Mucosa of stomach (tissue), 1 donor: ENCODE measurements around the gene PHLPP2.

Source experiments
- H3K27me3 ChIP-seq: one replicate; pipeline ENCODE4 v1.7.0; 2013; ENCODE audit warnings: mild to moderate bottlenecking, low read length; ENCODE audit not compliant: control insufficient read depth, insufficient read depth
- H3K36me3 ChIP-seq: one replicate; pipeline ENCODE4 v1.7.0; 2013; ENCODE audit warnings: low read length; ENCODE audit not compliant: control insufficient read depth, insufficient read depth
- H3K4me1 ChIP-seq: one replicate; pipeline ENCODE4 v1.7.0; 2013; ENCODE audit warnings: mild to moderate bottlenecking, low read length; ENCODE audit not compliant: control insufficient read depth, insufficient read depth
- H3K4me3 ChIP-seq: one replicate; pipeline ENCODE4 v1.7.0; 2013; ENCODE audit warnings: low read length
- H3K9ac ChIP-seq: one replicate; pipeline ENCODE4 v1.7.0; 2013; ENCODE audit warnings: mild to moderate bottlenecking, low read length, moderate library complexity
- H3K9me3 ChIP-seq: one replicate; pipeline ENCODE4 v1.7.0; 2013; ENCODE audit warnings: mild to moderate bottlenecking, low read length, moderate library complexity; ENCODE audit not compliant: control insufficient read depth
- donor health status: Pancreatic carcinoma.

PHLPP2 gene

GRCh38 chr16:71738855-71739254, 14.4 kb upstream of the PHLPP2 start:
- Histone ChIP-seq H3K9ac (no peak overlapping the region), H3K4me1 (no peaks in the 10 kb centered on the region), H3K9me3 (no peaks in the 10 kb centered on the region), H3K4me3 (no peak overlapping the region), H3K36me3 (no peaks in the 10 kb centered on the region), H3K27me3 (no peaks in the 10 kb centered on the region)

GRCh38 chr16:71737501-71737900, 13.0 kb upstream of the PHLPP2 start:
- Histone ChIP-seq H3K36me3 (peaks cover 5% of the 10 kb centered on the region), H3K4me3 (no peak overlapping the region), H3K9me3 (no peaks in the 10 kb centered on the region), H3K9ac (no peak overlapping the region), H3K4me1 (no peaks in the 10 kb centered on the region), H3K27me3 (no peaks in the 10 kb centered on the region)

GRCh38 chr16:71734511-71734910, 10.0 kb upstream of the PHLPP2 start:
- no peaks in the 10 kb centered on the region for H3K27me3 ChIP-seq
- H3K9me3 ChIP-seq: no peaks in the 10 kb centered on the region
- no peak overlapping the region for H3K9ac ChIP-seq
- no peaks in the 10 kb centered on the region for H3K4me1 ChIP-seq
- peaks cover 11% of the 10 kb centered on the region for H3K36me3 ChIP-seq
- no peak overlapping the region for H3K4me3 ChIP-seq

- Histone ChIP-seq H3K9me3 (no peaks in the 10 kb centered on the region), H3K9ac (no peak overlapping the region), H3K27me3 (no peaks in the 10 kb centered on the region), H3K4me3 (no peak overlapping the region), H3K4me1 (no peaks in the 10 kb centered on the region), H3K36me3 (peaks cover 11% of the 10 kb centered on the region)
Observed at GRCh38 chr16:71732587-71732986, 8.1 kb upstream of the PHLPP2 start.

- Histone ChIP-seq H3K4me1 (peaks cover 4% of the 10 kb centered on the region), H3K4me3 (no peak overlapping the region), H3K9ac (no peak overlapping the region), H3K27me3 (no peaks in the 10 kb centered on the region), H3K9me3 (no peaks in the 10 kb centered on the region), H3K36me3 (peaks cover 8% of the 10 kb centered on the region)
Observed at GRCh38 chr16:71727551-71728324, 3.2 kb upstream of the PHLPP2 start.

- Histone ChIP-seq H3K27me3 (no peaks in the 10 kb centered on the region), H3K4me1 (peaks cover 4% of the 10 kb centered on the region), H3K9ac (no peak overlapping the region), H3K4me3 (no peak overlapping the region), H3K36me3 (peaks cover 2% of the 10 kb centered on the region), H3K9me3 (no peaks in the 10 kb centered on the region)
Observed at GRCh38 chr16:71726476-71727315, 2.2 kb upstream of the PHLPP2 start.

GRCh38 chr16:71723537-71724319, 773 bp downstream of the PHLPP2 start:
- peak overlapping the region; percentile 43 for H3K4me3 ChIP-seq
- no peaks in the 10 kb centered on the region for H3K36me3 ChIP-seq
- peak overlapping the region; percentile 45 for H3K9ac ChIP-seq
- no peaks in the 10 kb centered on the region for H3K27me3 ChIP-seq
- H3K9me3 ChIP-seq: no peaks in the 10 kb centered on the region
- peaks cover 4% of the 10 kb centered on the region for H3K4me1 ChIP-seq

- H3K9me3 ChIP-seq: no peaks in the 10 kb centered on the region
- H3K36me3 ChIP-seq: no peaks in the 10 kb centered on the region
- peak overlapping the region; percentile 28 for H3K4me3 ChIP-seq
- peak overlapping the region; percentile 45 for H3K9ac ChIP-seq
- H3K27me3 ChIP-seq: no peaks in the 10 kb centered on the region
- peaks cover 4% of the 10 kb centered on the region for H3K4me1 ChIP-seq
Observed at GRCh38 chr16:71722801-71723536, 1.5 kb downstream of the PHLPP2 start.

GRCh38 chr16:71721066-71721740, 3.3 kb downstream of the PHLPP2 start:
- Histone ChIP-seq H3K36me3 (no peaks in the 10 kb centered on the region), H3K9me3 (no peaks in the 10 kb centered on the region), H3K27me3 (no peaks in the 10 kb centered on the region), H3K4me1 (peaks cover 4% of the 10 kb centered on the region), H3K9ac (no peak overlapping the region), H3K4me3 (no peak overlapping the region)

- H3K36me3 ChIP-seq: no peaks in the 10 kb centered on the region
- no peaks in the 10 kb centered on the region for H3K27me3 ChIP-seq
- H3K9ac ChIP-seq: no peak overlapping the region
- H3K4me3 ChIP-seq: no peak overlapping the region
- no peaks in the 10 kb centered on the region for H3K9me3 ChIP-seq
- no peaks in the 10 kb centered on the region for H3K4me1 ChIP-seq
Observed at GRCh38 chr16:71712501-71712900, 12.0 kb downstream of the PHLPP2 start.

GRCh38 chr16:71711789-71712188, 12.7 kb downstream of the PHLPP2 start:
- Histone ChIP-seq H3K27me3 (no peaks in the 10 kb centered on the region), H3K36me3 (no peaks in the 10 kb centered on the region), H3K4me1 (no peaks in the 10 kb centered on the region), H3K4me3 (no peak overlapping the region), H3K9ac (no peak overlapping the region), H3K9me3 (no peaks in the 10 kb centered on the region)
